Measurements from ENCODE around the gene CNOT4.

Gene CNOT4

DNA sequence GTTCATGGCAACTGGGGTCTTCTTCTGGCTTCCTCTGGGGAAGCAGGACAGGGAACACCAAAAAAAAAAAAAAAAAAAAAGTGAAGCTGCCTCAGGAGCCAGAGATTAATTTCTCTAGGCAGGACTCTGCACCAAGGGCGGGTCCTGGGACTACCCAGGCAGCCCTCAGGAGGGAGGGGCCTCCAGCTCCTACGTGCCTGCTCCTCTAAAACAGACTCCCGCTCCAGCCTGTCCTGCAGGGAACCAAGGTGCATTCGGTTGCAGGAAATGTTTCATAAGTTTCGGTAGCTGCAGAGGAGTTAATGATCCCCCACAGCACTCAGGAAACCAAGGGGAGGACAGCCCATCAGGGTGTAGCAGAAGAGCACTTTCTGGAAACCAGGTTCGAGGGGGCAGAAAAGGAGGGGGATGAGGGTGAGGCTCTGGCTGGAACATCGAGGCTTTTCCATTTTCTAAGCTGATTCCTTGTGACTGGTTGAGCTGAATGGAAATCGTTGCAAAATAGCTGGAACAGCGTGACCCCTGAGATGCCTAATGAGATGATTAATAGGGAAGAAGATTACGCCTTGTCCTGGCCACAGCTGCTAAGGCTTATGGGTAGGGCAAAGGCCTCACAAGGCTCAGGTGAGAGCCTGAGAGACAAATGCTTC is 192.1 kb downstream of the CNOT4 start:
- no peak for DNase-seq

- DNase-seq = no peak
Measured at GRCh38 chr7:135316648-135317313, 193.1 kb downstream of the CNOT4 start.

- DNase-seq = no peak
Measured at GRCh38 chr7:135313971-135314370, 195.9 kb downstream of the CNOT4 start.
